Measurements from ENCODE around the gene HSBP1L1. TPM values are rescaled to one million over a fixed set of nuclear protein-coding genes. Genes with fewer than 3 reads are reported as not detected.
A peak's percentile ranks its signal among the peaks of the same experiment; 100 is the strongest.

HSBP1L1 gene
- total RNA-seq, 2 donors from 2014 or later: 42.4 to 77.8 TPM

- ATAC-seq: no peak
- DNase-seq: peak; percentile 1 to 10
- intact Hi-C loops (cut with DNase I, micrococcal nuclease): no loop called here
Observed at GRCh38 chr18:79942211-79942610, 22.2 kb upstream of the HSBP1L1 start.

- ATAC-seq: peak; percentile 84
- peak; percentile 68 to 69 for DNase-seq
- intact Hi-C loops (cut with DNase I, micrococcal nuclease): no loop called here
Observed at GRCh38 chr18:79942786-79943607, 21.4 kb upstream of the HSBP1L1 start.

- ATAC-seq (peak; percentile 7), DNase-seq (peak in 1 of 2 donors; percentile 49)
- intact Hi-C loops (cut with DNase I, micrococcal nuclease): no loop called here
Observed at GRCh38 chr18:79943608-79944125, 20.8 kb upstream of the HSBP1L1 start.

GRCh38 chr18:79944126-79944731, 20.2 kb upstream of the HSBP1L1 start:
- DNase-seq (peak; percentile 31 to 43), ATAC-seq (peak; percentile 27)
- intact Hi-C loops (cut with DNase I, micrococcal nuclease): no loop called here

GRCh38 chr18:79944746-79945117, 19.7 kb upstream of the HSBP1L1 start:
- DNase-seq (no peak), ATAC-seq (no peak)
- intact Hi-C loops (cut with DNase I, micrococcal nuclease): no loop called here

- intact Hi-C loops (cut with DNase I, micrococcal nuclease): no loop called here
- no peak for ATAC-seq
- DNase-seq: peak; percentile 6 to 28
Observed at GRCh38 chr18:79945118-79946042, 19.1 kb upstream of the HSBP1L1 start.

GRCh38 chr18:79947054-79947755, 17.2 kb upstream of the HSBP1L1 start:
- no peak for ATAC-seq
- DNase-seq: peak; percentile 6 to 26
- intact Hi-C loops (cut with DNase I, micrococcal nuclease): no loop called here

GRCh38 chr18:79947881-79948610, 16.4 kb upstream of the HSBP1L1 start:
- intact Hi-C loops (cut with DNase I, micrococcal nuclease): no loop called here
- ATAC-seq (no peak), DNase-seq (peak; percentile 17 to 57)

GRCh38 chr18:79948719-79949411, 15.6 kb upstream of the HSBP1L1 start:
- intact Hi-C loops (cut with DNase I, micrococcal nuclease): no loop called here

GRCh38 chr18:79949697-79950487, 14.6 kb upstream of the HSBP1L1 start:
- intact Hi-C loops (cut with DNase I, micrococcal nuclease): no loop called here
- DNase-seq: peak; percentile 50 to 53
- ATAC-seq: no peak

More at GRCh38 chr18:79948719-79949411, 15.6 kb upstream of the HSBP1L1 start:
- peak; percentile 9 to 20 for DNase-seq
- ATAC-seq: no peak

- intact Hi-C loops (cut with DNase I, micrococcal nuclease): no loop called here
- peak; percentile 42 to 75 for DNase-seq
- ATAC-seq: peak; percentile 32
Observed at GRCh38 chr18:79950515-79951341, 13.7 kb upstream of the HSBP1L1 start.

GRCh38 chr18:79951545-79952455, 12.6 kb upstream of the HSBP1L1 start, which contains the start of gene SLC66A2:
Gene SLC66A2 (minus strand): TSS chr18:79951653. CDS start chr18:79950926, 727 bp downstream.
- intact Hi-C loops (cut with DNase I, micrococcal nuclease): no loop called here
- ATAC-seq: peak; percentile 73
- peak; percentile 90 to 96 for DNase-seq

- peak in 1 of 2 donors; percentile 40 for DNase-seq
- intact Hi-C loops (cut with DNase I, micrococcal nuclease): no loop called here
Observed at GRCh38 chr18:79952456-79952995, 11.9 kb upstream of the HSBP1L1 start.

GRCh38 chr18:79952996-79953559, 11.4 kb upstream of the HSBP1L1 start:
- DNase-seq: peak; percentile 61 to 70
- ATAC-seq: peak; percentile 46
- intact Hi-C loops (cut with DNase I, micrococcal nuclease): no loop called here

More at GRCh38 chr18:79952456-79952995, 11.9 kb upstream of the HSBP1L1 start:
- no peak for ATAC-seq

Measured in left colon (tissue), 2 donors.